ENCODE results near the gene SUPT7L. TPM values are rescaled to one million over a fixed set of nuclear protein-coding genes. Genes with fewer than 3 reads are reported as not detected.

Gene SUPT7L
- polyA plus RNA-seq, 1 donor from 2014 or later: 95.8 TPM

GRCh38 chr2:27640722-27641245 lies 22.6 kb downstream of the SUPT7L start:
- H2AFZ ChIP-seq (ENCODE audit: low read depth, low read length): no peak overlapping the region
- H3K36me3 ChIP-seq (ENCODE audit: insufficient read depth, low read length): no peaks in the 10 kb centered on the region
- no peaks in the 10 kb centered on the region for H3K79me2 ChIP-seq (replicated peaks; ENCODE audit: insufficient read depth, low read length)
- H3K9ac ChIP-seq (ENCODE audit: low read length): no peak overlapping the region
- H3F3A ChIP-seq (ENCODE audit: insufficient read depth, low read length, poor library complexity, severe bottlenecking): no peaks in the 10 kb centered on the region
- H3K27me3 ChIP-seq (ENCODE audit: insufficient read depth, low read depth, low read length): no peaks in the 10 kb centered on the region
- no peaks in the 10 kb centered on the region for H3K9me2 ChIP-seq (ENCODE audit: insufficient read depth, low read length)
- no peak overlapping the region for H3K27ac ChIP-seq (ENCODE audit: low read length)
- H3K4me2 ChIP-seq (ENCODE audit: low read length): no peak overlapping the region
- no peak overlapping the region for H3K4me3 ChIP-seq (ENCODE audit: low read length)
- TF ChIP-seq, protein P1, sequence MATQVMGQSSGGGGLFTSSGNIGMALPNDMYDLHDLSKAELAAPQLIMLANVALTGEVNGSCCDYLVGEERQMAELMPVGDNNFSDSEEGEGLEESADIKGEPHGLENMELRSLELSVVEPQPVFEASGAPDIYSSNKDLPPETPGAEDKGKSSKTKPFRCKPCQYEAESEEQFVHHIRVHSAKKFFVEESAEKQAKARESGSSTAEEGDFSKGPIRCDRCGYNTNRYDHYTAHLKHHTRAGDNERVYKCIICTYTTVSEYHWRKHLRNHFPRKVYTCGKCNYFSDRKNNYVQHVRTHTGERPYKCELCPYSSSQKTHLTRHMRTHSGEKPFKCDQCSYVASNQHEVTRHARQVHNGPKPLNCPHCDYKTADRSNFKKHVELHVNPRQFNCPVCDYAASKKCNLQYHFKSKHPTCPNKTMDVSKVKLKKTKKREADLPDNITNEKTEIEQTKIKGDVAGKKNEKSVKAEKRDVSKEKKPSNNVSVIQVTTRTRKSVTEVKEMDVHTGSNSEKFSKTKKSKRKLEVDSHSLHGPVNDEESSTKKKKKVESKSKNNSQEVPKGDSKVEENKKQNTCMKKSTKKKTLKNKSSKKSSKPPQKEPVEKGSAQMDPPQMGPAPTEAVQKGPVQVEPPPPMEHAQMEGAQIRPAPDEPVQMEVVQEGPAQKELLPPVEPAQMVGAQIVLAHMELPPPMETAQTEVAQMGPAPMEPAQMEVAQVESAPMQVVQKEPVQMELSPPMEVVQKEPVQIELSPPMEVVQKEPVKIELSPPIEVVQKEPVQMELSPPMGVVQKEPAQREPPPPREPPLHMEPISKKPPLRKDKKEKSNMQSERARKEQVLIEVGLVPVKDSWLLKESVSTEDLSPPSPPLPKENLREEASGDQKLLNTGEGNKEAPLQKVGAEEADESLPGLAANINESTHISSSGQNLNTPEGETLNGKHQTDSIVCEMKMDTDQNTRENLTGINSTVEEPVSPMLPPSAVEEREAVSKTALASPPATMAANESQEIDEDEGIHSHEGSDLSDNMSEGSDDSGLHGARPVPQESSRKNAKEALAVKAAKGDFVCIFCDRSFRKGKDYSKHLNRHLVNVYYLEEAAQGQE (IDR thresholded peaks at IDR 0.05; ENCODE audit: borderline replicate concordance): no peak
- H3K9me3 ChIP-seq (ENCODE audit: low read length): no peaks in the 10 kb centered on the region
- H4K20me1 ChIP-seq (ENCODE audit: insufficient read depth): no peaks in the 10 kb centered on the region

- no peak overlapping the region for H3K4me3 ChIP-seq (ENCODE audit: low read length)
- no peak overlapping the region for H3K27ac ChIP-seq (ENCODE audit: low read length)
- TF ChIP-seq MXI1 (conservative IDR thresholded peaks at IDR 0.05; ENCODE audit: poor library complexity, severe bottlenecking) (no peak), TAF1 (IDR thresholded peaks at IDR 0.05; ENCODE audit: low read depth) (no peak), SMC3 (conservative IDR thresholded peaks at IDR 0.05; ENCODE audit: poor library complexity) (no peak), EZH2 (IDR thresholded peaks at IDR 0.05; ENCODE audit: borderline replicate concordance, insufficient read depth, low read length, poor library complexity, severe bottlenecking) (no peak), EP300 (conservative IDR thresholded peaks at IDR 0.05; ENCODE audit: poor library complexity, severe bottlenecking) (no peak), CTCF (IDR thresholded peaks at IDR 0.05; ENCODE audit: poor library complexity, severe bottlenecking) (no peak), POLR2AphosphoS5 (IDR thresholded peaks at IDR 0.05) (no peak), RAD21 (conservative IDR thresholded peaks at IDR 0.05) (no peak)
- TF ChIP-seq, protein P1 (IDR thresholded peaks at IDR 0.05; ENCODE audit: borderline replicate concordance): no peak
- no peak overlapping the region for H3K9ac ChIP-seq (ENCODE audit: low read length)
- no peaks in the 10 kb centered on the region for H4K20me1 ChIP-seq (ENCODE audit: insufficient read depth)
- no peaks in the 10 kb centered on the region for H3K9me2 ChIP-seq (ENCODE audit: insufficient read depth, low read length)
- no peaks in the 10 kb centered on the region for H3K27me3 ChIP-seq (ENCODE audit: insufficient read depth, low read depth, low read length)
- H3F3A ChIP-seq (ENCODE audit: insufficient read depth, low read length, poor library complexity, severe bottlenecking): no peaks in the 10 kb centered on the region
- no peaks in the 10 kb centered on the region for H3K9me3 ChIP-seq (ENCODE audit: low read length)
- no peak overlapping the region for H3K4me2 ChIP-seq (ENCODE audit: low read length)
- no peak overlapping the region for H2AFZ ChIP-seq (ENCODE audit: low read depth, low read length)
- H3K79me2 ChIP-seq (replicated peaks; ENCODE audit: insufficient read depth, low read length): no peaks in the 10 kb centered on the region
- no peaks in the 10 kb centered on the region for H3K36me3 ChIP-seq (ENCODE audit: insufficient read depth, low read length)
Measured at GRCh38 chr2:27638709-27639108, 24.7 kb downstream of the SUPT7L start.
